Measurements from ENCODE around the gene EPX.

GRCh38 chr17:58246781-58247180 lies 54.3 kb downstream of the EPX start:
- no peak for TF ChIP-seq POLR2A (IDR thresholded peaks at IDR 0.05; ENCODE audit: low read length)
- no peak for TF ChIP-seq GATA1 (IDR thresholded peaks at IDR 0.05; ENCODE audit: low read depth, low read length)
